ENCODE measurements around the gene AMBRA1. TPM values are rescaled to one million over a fixed set of nuclear protein-coding genes. Genes with fewer than 3 reads are reported as not detected.

The AMBRA1 gene
- total RNA-seq, 1 donor from 2014 or later: 45.8 TPM

- Mint-ChIP-seq H3K4me3 (no peak overlapping the region), H3K36me3 (ENCODE audit: low read depth) (no peaks in the 10 kb centered on the region), H3K27ac (ENCODE audit: unreplicated experiment) (no peak overlapping the region), H3K27me3 (ENCODE audit: low read depth) (no peaks in the 10 kb centered on the region), H3K4me1 (peaks cover 10% of the 10 kb centered on the region), H3K9me3 (no peaks in the 10 kb centered on the region)
- no peak for TF ChIP-seq CTCF (conservative IDR thresholded peaks at IDR 0.05)
- DNase-seq (ENCODE audit: low read depth, low spot score): no peak
These were observed 39.3 kb downstream of the AMBRA1 start for GRCh38 chr11:46554213-46555147.

- Mint-ChIP-seq H3K4me1 (peaks cover 10% of the 10 kb centered on the region), H3K27ac (ENCODE audit: unreplicated experiment) (no peak overlapping the region), H3K27me3 (ENCODE audit: low read depth) (no peaks in the 10 kb centered on the region), H3K36me3 (ENCODE audit: low read depth) (no peaks in the 10 kb centered on the region), H3K9me3 (no peaks in the 10 kb centered on the region), H3K4me3 (no peak overlapping the region)
- DNase-seq (ENCODE audit: low read depth, low spot score): no peak
- no peak for TF ChIP-seq CTCF (conservative IDR thresholded peaks at IDR 0.05)
These were observed 40.0 kb downstream of the AMBRA1 start for GRCh38 chr11:46553814-46554212.

- Mint-ChIP-seq H3K27ac (ENCODE audit: unreplicated experiment) (no peak overlapping the region), H3K27me3 (ENCODE audit: low read depth) (no peaks in the 10 kb centered on the region), H3K4me1 (peaks cover 10% of the 10 kb centered on the region)
These were observed 42.6 kb downstream of the AMBRA1 start for GRCh38 chr11:46551261-46551660.

GRCh38 chr11:46547579-46547978 lies 46.2 kb downstream of the AMBRA1 start:
- Mint-ChIP-seq H3K27ac (ENCODE audit: unreplicated experiment) (no peak overlapping the region), H3K4me3 (no peak overlapping the region), H3K36me3 (ENCODE audit: low read depth) (peaks cover 7% of the 10 kb centered on the region), H3K27me3 (ENCODE audit: low read depth) (no peaks in the 10 kb centered on the region), H3K9me3 (no peaks in the 10 kb centered on the region), H3K4me1 (no peaks in the 10 kb centered on the region)
- no peak for DNase-seq (ENCODE audit: low read depth, low spot score)
- TF ChIP-seq CTCF (conservative IDR thresholded peaks at IDR 0.05): no peak

More at GRCh38 chr11:46551261-46551660, 42.6 kb downstream of the AMBRA1 start:
- Mint-ChIP-seq H3K4me3 (no peak overlapping the region), H3K9me3 (no peaks in the 10 kb centered on the region), H3K36me3 (ENCODE audit: low read depth) (no peaks in the 10 kb centered on the region)
- DNase-seq (ENCODE audit: low read depth, low spot score): no peak
- no peak for TF ChIP-seq CTCF (conservative IDR thresholded peaks at IDR 0.05)

GRCh38 chr11:46543564-46543963 lies 50.3 kb downstream of the AMBRA1 start:
- Mint-ChIP-seq H3K4me1 (no peaks in the 10 kb centered on the region), H3K27ac (ENCODE audit: unreplicated experiment) (no peak overlapping the region), H3K27me3 (ENCODE audit: low read depth) (no peaks in the 10 kb centered on the region), H3K9me3 (no peaks in the 10 kb centered on the region), H3K4me3 (no peak overlapping the region), H3K36me3 (ENCODE audit: low read depth) (peaks cover 10% of the 10 kb centered on the region)
- TF ChIP-seq CTCF (conservative IDR thresholded peaks at IDR 0.05): no peak
- DNase-seq (ENCODE audit: low read depth, low spot score): no peak

Measured in neural crest cell (in vitro differentiated cells).